Ascending aorta (tissue), 2 donors: ENCODE measurements around the gene GSTT4. TPM values are rescaled to one million over a fixed set of nuclear protein-coding genes. Genes with fewer than 3 reads are reported as not detected.

Experiments used
- DNase-seq, 2 donors: peaks; one replicate each; pipeline ENCODE4 v3.0.0-alpha.2; 2019; ENCODE audit warnings: low spot score in 2 of 2
- H3K27ac ChIP-seq, 2 donors: fragments of 200-600 bp; sonication (generic); one replicate each; pipeline ENCODE4 v1.5.1; 2016 to 2017; ENCODE audit warnings: mild to moderate bottlenecking in 1 of 2
- H3K27me3 ChIP-seq: fragments of 200-600 bp; sonication (generic); one replicate; pipeline ENCODE4 v1.5.1; 2017
- H3K36me3 ChIP-seq, 2 donors: fragments of 200-600 bp; sonication (generic); one replicate each; pipeline ENCODE4 v1.5.1; 2016
- H3K4me1 ChIP-seq, 2 donors: fragments of 200-600 bp; sonication (generic); one replicate each; pipeline ENCODE4 v1.5.1; 2016 to 2017; ENCODE audit warnings: mild to moderate bottlenecking in 1 of 2
- H3K4me3 ChIP-seq, 2 donors: fragments of 200-600 bp; sonication (generic); one replicate each; pipeline ENCODE4 v1.5.1; 2016 to 2017; ENCODE audit warnings: mild to moderate bottlenecking in 1 of 2
- H3K9me3 ChIP-seq, 2 donors: fragments of 200-600 bp; sonication (generic); one replicate each; pipeline ENCODE4 v1.5.1; 2016
- CTCF ChIP-seq, 3 experiments: fragments of 200-600 bp in 2 of 3; fragments of 450-650 bp in 1 of 3; sonication (generic) in 2 of 3; IDR thresholded peaks; one replicate each; pipeline ENCODE4 v1.5.1; 2016 to 2019; ENCODE audit warnings: antibody characterized with exemption in 3 of 3, mild to moderate bottlenecking in 1 of 3, moderate library complexity in 1 of 3
- intact Hi-C: fragments of 100-400 bp; cut with DNase I; formaldehyde crosslinking; loops from one replicate; pipeline ENCODE4 v1.15.1; 2023
- total RNA-seq: library from RNA; depleted of rRNA; stranded (reverse); fragments of >200 nt; gene quantifications from one replicate; pipeline ENCODE4 v1.1.0, GENCODE V29; 2016

GSTT4 gene
- total RNA-seq, 1 donor from 2014 or later, result not detected

- Histone ChIP-seq H3K36me3 (no peaks in the 10 kb centered on the region), H3K4me3 (no peak overlapping the region), H3K4me1 (peaks cover 4 to 10% of the 10 kb centered on the region in 2 donors), H3K27ac (no peak overlapping the region), H3K9me3 (no peaks in the 10 kb centered on the region), H3K27me3 (no peaks in the 10 kb centered on the region)
- intact Hi-C loops, result loop anchor here (10.0 kb wide), 1 partner anchor 165 kb away; no protein-coding TSS in a partner anchor
- TF ChIP-seq CTCF (IDR thresholded peaks at IDR 0.05), result no peak
- no peak for DNase-seq
Measured at GRCh38 chr22:24010018-24010391, 4.8 kb upstream of the GSTT4 start.

GRCh38 chr22:24009227-24010017, 4.2 kb upstream of the GSTT4 start:
- no peak for TF ChIP-seq CTCF (IDR thresholded peaks at IDR 0.05)
- Histone ChIP-seq H3K4me3 (no peak overlapping the region), H3K27ac (no peak overlapping the region), H3K36me3 (no peaks in the 10 kb centered on the region), H3K4me1 (peaks cover 4 to 10% of the 10 kb centered on the region in 2 donors), H3K9me3 (no peaks in the 10 kb centered on the region), H3K27me3 (no peaks in the 10 kb centered on the region)
- no peak for DNase-seq
- intact Hi-C loops, result loop anchor here (10.0 kb wide), 1 partner anchor 165 kb away; no protein-coding TSS in a partner anchor

- no peak overlapping the region for H3K4me3 ChIP-seq
- TF ChIP-seq CTCF (IDR thresholded peaks at IDR 0.05), result no peak
- H3K4me1 ChIP-seq, result peaks cover 4 to 10% of the 10 kb centered on the region in 2 donors
- no peaks in the 10 kb centered on the region for H3K36me3 ChIP-seq
- no peak overlapping the region for H3K27ac ChIP-seq
- DNase-seq, result no peak
- intact Hi-C loops, result no loop called here
- H3K27me3 ChIP-seq, result no peaks in the 10 kb centered on the region
- H3K9me3 ChIP-seq, result no peaks in the 10 kb centered on the region
Measured at GRCh38 chr22:24008381-24009226, 3.4 kb upstream of the GSTT4 start.

- H3K27me3 ChIP-seq, result no peaks in the 10 kb centered on the region
- H3K36me3 ChIP-seq, result no peaks in the 10 kb centered on the region
- TF ChIP-seq CTCF (IDR thresholded peaks at IDR 0.05), result no peak
- no peak overlapping the region for H3K27ac ChIP-seq
- intact Hi-C loops, result no loop called here
- no peaks in the 10 kb centered on the region for H3K9me3 ChIP-seq
- no peak overlapping the region for H3K4me3 ChIP-seq
- peaks cover 4 to 10% of the 10 kb centered on the region in 2 donors for H3K4me1 ChIP-seq
- no peak for DNase-seq
Measured at GRCh38 chr22:24008022-24008283, 2.7 kb upstream of the GSTT4 start.

- H3K27me3 ChIP-seq, result no peaks in the 10 kb centered on the region
- intact Hi-C loops, result no loop called here
- no peak overlapping the region for H3K4me3 ChIP-seq
- DNase-seq, result no peak
- no peaks in the 10 kb centered on the region for H3K9me3 ChIP-seq
- H3K27ac ChIP-seq, result no peak overlapping the region
- no peak for TF ChIP-seq CTCF (IDR thresholded peaks at IDR 0.05)
- peaks cover 2 to 8% of the 10 kb centered on the region in 2 donors for H3K4me1 ChIP-seq
- H3K36me3 ChIP-seq, result no peaks in the 10 kb centered on the region
Measured at GRCh38 chr22:24007253-24008021, 2.2 kb upstream of the GSTT4 start.
